IMR-90 (cell line): ENCODE measurements around the gene DUSP12. TPM values are rescaled to one million over a fixed set of nuclear protein-coding genes. Genes with fewer than 3 reads are reported as not detected.

Source experiments
- ATAC-seq: fragments of 200-7000 bp; cut with Tn5 transposase; 2 replicates; pipeline ENCODE4 v1.9.1; 2020; ENCODE audit warnings: low read depth, mild to moderate bottlenecking, moderate library complexity
- BruUV-seq: library from RNA; stranded (reverse); fragments of 400-500 nt; replicated peaks from 2 replicates; lab custom pipeline; 2021; lab: Mats Ljungman, UMichigan
- CTCF ChIA-PET: fragments of 300-600 bp; formaldehyde crosslinking; extraction: SDS; loops from one replicate; lab custom pipeline; 2021; ENCODE audit warnings: antibody characterized with exemption; lab: Yijun Ruan, JAX
- POLR2A ChIA-PET: fragments of 300-600 bp; sonication (Branson Sonifier 250); formaldehyde crosslinking; loops from one replicate; lab custom pipeline; 2022; ENCODE audit warnings: antibody characterized with exemption; ENCODE audit not compliant: unreplicated experiment; lab: Charles Lee
- DNase-seq: peaks from one replicate; pipeline ENCODE4 v3.0.0; 2013
- H2AFZ ChIP-seq: replicated peaks from 2 replicates; pipeline ENCODE3; 2013; ENCODE audit warnings: low read length, mild to moderate bottlenecking; ENCODE audit not compliant: poor library complexity
- H2AK5ac ChIP-seq: 2 replicates; pipeline ENCODE4 v1.6.1; 2013; ENCODE audit warnings: low read depth, low read length, inconsistent platforms
- H2AK9ac ChIP-seq: replicated peaks from 2 replicates; pipeline ENCODE3; 2013; ENCODE audit warnings: mild to moderate bottlenecking, low read depth, low read length, moderate library complexity; ENCODE audit not compliant: poor library complexity
- H2BK120ac ChIP-seq: 2 replicates; pipeline ENCODE4 v1.6.1; 2013; ENCODE audit warnings: low read depth, low read length, inconsistent platforms
- H2BK15ac ChIP-seq: 3 replicates; pipeline ENCODE4 v1.6.1; 2013; ENCODE audit warnings: low read depth, low read length, inconsistent platforms
- H2BK20ac ChIP-seq: 2 replicates; pipeline ENCODE4 v1.6.1; 2013; ENCODE audit warnings: low read depth, mild to moderate bottlenecking, inconsistent platforms, low read length, moderate library complexity
- H2BK5ac ChIP-seq: 2 replicates; pipeline ENCODE4 v1.6.1; 2013; ENCODE audit warnings: mild to moderate bottlenecking, low read depth, low read length, inconsistent platforms; ENCODE audit not compliant: poor library complexity, severe bottlenecking
- H3K14ac ChIP-seq: replicated peaks from 2 replicates; pipeline ENCODE4 v1.6.1; 2013; ENCODE audit warnings: low read depth, low read length, inconsistent platforms
- H3K18ac ChIP-seq: 2 replicates; pipeline ENCODE4 v1.6.1; 2013; ENCODE audit warnings: low read depth, low read length, control low read depth
- H3K23ac ChIP-seq: 2 replicates; pipeline ENCODE4 v1.6.1; 2013; ENCODE audit warnings: low read depth, low read length, inconsistent platforms
- H3K27ac ChIP-seq: 2 replicates; pipeline ENCODE4 v1.5.1; 2013; ENCODE audit warnings: mild to moderate bottlenecking, control low read depth, low read length; ENCODE audit not compliant: insufficient read depth
- H3K27me3 ChIP-seq: 2 replicates; pipeline ENCODE4 v1.6.1; 2013; ENCODE audit warnings: low read length; ENCODE audit not compliant: control insufficient read depth, insufficient read depth
- H3K36me3 ChIP-seq: 2 replicates; pipeline ENCODE4 v1.6.1; 2013; ENCODE audit warnings: low read length, mixed read lengths; ENCODE audit not compliant: control insufficient read depth, insufficient read depth
- H3K4ac ChIP-seq: 2 replicates; pipeline ENCODE4 v1.6.1; 2013; ENCODE audit warnings: low read depth, low read length, inconsistent platforms
- H3K4me1 ChIP-seq: 2 replicates; pipeline ENCODE4 v1.6.1; 2013; ENCODE audit warnings: low read length, mixed read lengths; ENCODE audit not compliant: control insufficient read depth, insufficient read depth
- H3K4me2 ChIP-seq: 2 replicates; pipeline ENCODE4 v1.6.1; 2013; ENCODE audit warnings: low read depth, mild to moderate bottlenecking, control low read depth, low read length, moderate library complexity
- H3K4me3 ChIP-seq: 2 replicates; pipeline ENCODE4 v1.5.1; 2013; ENCODE audit warnings: low read depth, mild to moderate bottlenecking, control low read depth, low read length, moderate library complexity; ENCODE audit not compliant: insufficient read depth
- H3K56ac ChIP-seq: 2 replicates; pipeline ENCODE4 v1.6.1; 2013; ENCODE audit warnings: low read length, inconsistent platforms; ENCODE audit not compliant: insufficient read depth; ENCODE audit errors: extremely low read depth
- H3K79me1 ChIP-seq, 2 experiments: 2 replicates each; pipeline ENCODE4 v1.6.1; 2013; ENCODE audit warnings: low read length in 2 of 2, inconsistent platforms in 1 of 2, low read depth in 1 of 2
- H3K9ac ChIP-seq: 2 replicates; pipeline ENCODE4 v1.6.1; 2013; ENCODE audit warnings: low read depth, low read length, control low read depth
- H3K9me1 ChIP-seq: 2 replicates; pipeline ENCODE4 v1.6.1; 2013; ENCODE audit warnings: low read length, inconsistent platforms; ENCODE audit not compliant: insufficient read depth
- H3K9me3 ChIP-seq: 2 replicates; pipeline ENCODE4 v1.6.1; 2013; ENCODE audit warnings: low read length; ENCODE audit not compliant: control insufficient read depth, insufficient read depth
- H4K20me1 ChIP-seq: 2 replicates; pipeline ENCODE4 v1.6.1; 2013; ENCODE audit warnings: low read length, inconsistent platforms; ENCODE audit not compliant: insufficient read depth
- H4K5ac ChIP-seq: 2 replicates; pipeline ENCODE4 v1.6.1; 2013; ENCODE audit warnings: mild to moderate bottlenecking, low read depth, low read length, control low read depth
- H4K8ac ChIP-seq, 2 experiments: 2 replicates each; pipeline ENCODE4 v1.6.1; 2013; ENCODE audit warnings: low read depth in 2 of 2, low read length in 2 of 2, control low read depth in 1 of 2, inconsistent platforms in 1 of 2
- H4K91ac ChIP-seq: 2 replicates; pipeline ENCODE4 v1.6.1; 2013; ENCODE audit warnings: low read depth, low read length, inconsistent platforms; ENCODE audit not compliant: insufficient read depth
- BHLHE40 ChIP-seq: fragments of 150-350 bp; IDR thresholded peaks from 2 replicates; pipeline ENCODE4 v1.6.1; 2016; ENCODE audit warnings: mild to moderate bottlenecking, low read depth, low read length
- CEBPB ChIP-seq: IDR thresholded peaks from 2 replicates; pipeline ENCODE4 v1.6.1; 2012; ENCODE audit warnings: low read depth, low read length, improper control_type of control experiment
- CHD1 ChIP-seq: IDR thresholded peaks from 2 replicates; pipeline ENCODE4 v1.6.1; 2012; ENCODE audit warnings: low read depth, low read length, improper control_type of control experiment
- FOS ChIP-seq: fragments of 150-350 bp; IDR thresholded peaks from 2 replicates; pipeline ENCODE4 v1.6.1; 2016; ENCODE audit warnings: low read depth, low read length
- MAFK ChIP-seq: IDR thresholded peaks from 2 replicates; pipeline ENCODE4 v1.6.1; 2012; ENCODE audit warnings: low read depth, low read length, improper control_type of control experiment
- MXI1 ChIP-seq: IDR thresholded peaks from 2 replicates; pipeline ENCODE4 v1.6.1; 2012; ENCODE audit warnings: low read depth, mild to moderate bottlenecking, low read length, moderate library complexity, borderline replicate concordance
- NFE2L2 ChIP-seq: fragments of 150-350 bp; IDR thresholded peaks from 2 replicates; pipeline ENCODE4 v1.6.1; 2016; ENCODE audit warnings: low read depth, mild to moderate bottlenecking, low read length
- POLR2A ChIP-seq: IDR thresholded peaks from 2 replicates; pipeline ENCODE4 v1.6.1; 2012; ENCODE audit warnings: mild to moderate bottlenecking, low read depth, low read length
- RAD21 ChIP-seq: IDR thresholded peaks from 2 replicates; pipeline ENCODE4 v1.6.1; 2012; ENCODE audit warnings: low read length, improper control_type of control experiment
- RCOR1 ChIP-seq: IDR thresholded peaks from 2 replicates; pipeline ENCODE4 v1.6.1; 2012; ENCODE audit warnings: mild to moderate bottlenecking, low read length, improper control_type of control experiment; ENCODE audit not compliant: insufficient replicate concordance
- RFX5 ChIP-seq: IDR thresholded peaks from 2 replicates; pipeline ENCODE4 v1.8.0; 2012; ENCODE audit warnings: low read depth, mild to moderate bottlenecking, low read length, moderate library complexity
- SMC3 ChIP-seq: fragments of 150-350 bp; IDR thresholded peaks from 2 replicates; pipeline ENCODE4 v1.6.1; 2016; ENCODE audit warnings: low read depth, mild to moderate bottlenecking, antibody characterized with exemption, low read length, moderate library complexity
- WGBS, 2 experiments: methylation state at CpG; one replicate each; pipeline versions ENCODE4 v1.1.5 to v1.1.7; 2013; ENCODE audit warnings: missing lambda C conversion rate in 2 of 2; ENCODE audit not compliant: insufficient read length in 1 of 2; ENCODE audit errors: extremely low coverage in 2 of 2; 5-methylcytosine and 5-hydroxymethylcytosine counted together
- dilution Hi-C: fragments of 300-500 bp; cut with HindIII; formaldehyde crosslinking; loops from one replicate; pipeline ENCODE4 v1.14.3; 2018; ENCODE audit warnings: low sequenced_read_pairs; ENCODE audit not compliant: unreplicated experiment
- in situ Hi-C: fragments of 300-500 bp; cut with MboI; formaldehyde crosslinking; loops from 3 replicates; pipeline ENCODE4 v1.14.3; 2019; ENCODE audit warnings: low sequenced_read_pairs, inconsistent platforms, mixed read lengths
- intact Hi-C: fragments of 100-400 bp; cut with micrococcal nuclease; formaldehyde crosslinking; loops from 2 replicates; pipeline ENCODE4 v1.10.0; 2022
- polyA plus RNA-seq, 3 experiments: library from polyadenylated mRNA; depleted of rRNA; stranded (reverse); fragments of >200 nt; gene quantifications; 2 replicates each; pipeline ENCODE4 v1.2.3, GENCODE V29; 2012; ENCODE audit warnings: low replicate concordance in 1 of 3
- total RNA-seq: library from RNA; depleted of rRNA; stranded (reverse); fragments of >200 nt; gene quantifications from 2 replicates; pipeline ENCODE4 v1.2.3, GENCODE V29; 2012
- TF ChIP-seq, protein P1 (sequence below): conservative IDR thresholded peaks from 2 replicates; pipeline ENCODE4 v1.5.1; 2012; ENCODE audit warnings: mild to moderate bottlenecking, low read depth, low read length, improper control_type of control experiment
- TF ChIP-seq, protein P2 (sequence below): fragments of 150-350 bp; IDR thresholded peaks from 2 replicates; pipeline ENCODE4 v1.6.1; 2016; ENCODE audit warnings: low read depth, mild to moderate bottlenecking, low read length, moderate library complexity, borderline replicate concordance
- TF ChIP-seq, protein P3 (sequence below): fragments of 150-350 bp; IDR thresholded peaks from 2 replicates; pipeline ENCODE4 v1.6.1; 2017; ENCODE audit warnings: mild to moderate bottlenecking, antibody characterized with exemption, low read length, low read depth

DUSP12 gene
- total and polyA plus RNA-seq, 2 of the 4 experiments (the other 2 are of a cell fraction): 31.5 to 35.6 TPM

DNA sequence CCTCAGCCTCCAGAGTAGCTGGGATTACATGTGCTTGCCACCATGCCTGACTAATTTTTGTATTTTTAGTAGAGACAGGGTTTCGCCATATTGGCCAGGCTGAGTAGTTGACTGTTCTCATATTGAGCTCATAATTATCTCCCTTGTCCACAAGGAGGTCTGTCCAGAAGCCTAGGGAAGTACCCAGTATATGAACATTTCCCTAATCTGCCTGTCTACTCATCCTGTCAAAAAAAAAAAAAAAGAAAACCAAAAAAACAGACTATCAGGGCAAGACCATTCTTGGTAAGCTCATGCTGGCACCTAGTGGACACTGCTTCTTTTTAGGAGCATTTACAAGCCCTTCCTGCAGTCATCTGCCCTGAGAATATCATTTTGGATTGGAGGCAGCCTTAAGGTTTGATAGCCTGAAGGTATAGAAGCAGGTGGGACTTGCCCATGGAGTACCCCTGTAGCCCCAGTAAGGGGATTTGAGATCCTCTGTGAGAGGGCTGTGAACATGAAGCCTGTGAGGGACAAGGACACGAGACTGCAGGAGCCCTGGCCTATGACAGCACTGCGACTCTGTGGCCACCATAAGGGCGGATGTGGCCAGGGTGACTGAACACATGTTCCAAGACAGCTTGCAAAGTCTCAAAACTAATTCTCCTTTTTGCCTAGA is 10.8 kb upstream of the DUSP12 start:
- Histone ChIP-seq H2BK120ac (no peak overlapping the region), H3K9me1 (peaks cover 5% of the 10 kb centered on the region), H2BK5ac (no peak overlapping the region), H3K23ac (no peak overlapping the region), H2AK9ac (no peak overlapping the region), H4K91ac (no peak overlapping the region), H4K20me1 (no peaks in the 10 kb centered on the region), H2AK5ac (no peak overlapping the region), H3K79me1 (no peaks in the 10 kb centered on the region), H4K8ac (no peak overlapping the region), H2AFZ (peak overlapping the region; percentile 1), H3K56ac (no peak overlapping the region), H3K4me3 (no peak overlapping the region), H3K4ac (no peak overlapping the region), H3K27me3 (no peaks in the 10 kb centered on the region), H3K4me2 (no peak overlapping the region), H3K14ac (no peak overlapping the region), H3K27ac (no peak overlapping the region), H3K36me3 (no peaks in the 10 kb centered on the region), H3K18ac (no peak overlapping the region), H3K9ac (no peak overlapping the region), H3K4me1 (peaks cover 5% of the 10 kb centered on the region), H2BK15ac (no peak overlapping the region), H4K5ac (no peak overlapping the region), H2BK20ac (no peak overlapping the region), H3K9me3 (no peaks in the 10 kb centered on the region)
- BruUV-seq: no TSS peak
- ATAC-seq: peak; percentile 69
- 100% methylated on average over 2 of the region's 4 CpGs; no CpG with 5 or more reads in 1 of the 2 experiments for WGBS, 2 experiments
- POLR2A ChIA-PET: no interaction called here
- in situ Hi-C loops: loop anchor here (10.0 to 25.0 kb wide), 2 partner anchors 101 to 194 kb away; partner anchors contain the start of genes FCGR3A and FCGR3B
- DNase-seq: peak; percentile 88
- intact Hi-C loops: loop anchor here (10.0 kb wide), 1 partner anchor 174 kb away; no protein-coding TSS in a partner anchor
- CTCF ChIA-PET: interaction anchor here (0.7 to 1.4 kb wide), 7 partner anchors 11 to 256 kb away, joined by 3 to 10 read pairs (median 4); partner anchors contain the start of gene DUSP12
- dilution Hi-C loops: no loop called here
- TF ChIP-seq SMC3 (peak; percentile 91), RFX5 (no peak), RCOR1 (no peak), RAD21 (peak; percentile 89), MAFK (no peak), MXI1 (no peak), POLR2A (no peak), NFE2L2 (no peak), CHD1 (no peak), FOS (no peak), BHLHE40 (no peak), CEBPB (no peak)
- TF ChIP-seq, protein P1, sequence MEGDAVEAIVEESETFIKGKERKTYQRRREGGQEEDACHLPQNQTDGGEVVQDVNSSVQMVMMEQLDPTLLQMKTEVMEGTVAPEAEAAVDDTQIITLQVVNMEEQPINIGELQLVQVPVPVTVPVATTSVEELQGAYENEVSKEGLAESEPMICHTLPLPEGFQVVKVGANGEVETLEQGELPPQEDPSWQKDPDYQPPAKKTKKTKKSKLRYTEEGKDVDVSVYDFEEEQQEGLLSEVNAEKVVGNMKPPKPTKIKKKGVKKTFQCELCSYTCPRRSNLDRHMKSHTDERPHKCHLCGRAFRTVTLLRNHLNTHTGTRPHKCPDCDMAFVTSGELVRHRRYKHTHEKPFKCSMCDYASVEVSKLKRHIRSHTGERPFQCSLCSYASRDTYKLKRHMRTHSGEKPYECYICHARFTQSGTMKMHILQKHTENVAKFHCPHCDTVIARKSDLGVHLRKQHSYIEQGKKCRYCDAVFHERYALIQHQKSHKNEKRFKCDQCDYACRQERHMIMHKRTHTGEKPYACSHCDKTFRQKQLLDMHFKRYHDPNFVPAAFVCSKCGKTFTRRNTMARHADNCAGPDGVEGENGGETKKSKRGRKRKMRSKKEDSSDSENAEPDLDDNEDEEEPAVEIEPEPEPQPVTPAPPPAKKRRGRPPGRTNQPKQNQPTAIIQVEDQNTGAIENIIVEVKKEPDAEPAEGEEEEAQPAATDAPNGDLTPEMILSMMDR: peak; percentile 77
- TF ChIP-seq, protein P2, sequence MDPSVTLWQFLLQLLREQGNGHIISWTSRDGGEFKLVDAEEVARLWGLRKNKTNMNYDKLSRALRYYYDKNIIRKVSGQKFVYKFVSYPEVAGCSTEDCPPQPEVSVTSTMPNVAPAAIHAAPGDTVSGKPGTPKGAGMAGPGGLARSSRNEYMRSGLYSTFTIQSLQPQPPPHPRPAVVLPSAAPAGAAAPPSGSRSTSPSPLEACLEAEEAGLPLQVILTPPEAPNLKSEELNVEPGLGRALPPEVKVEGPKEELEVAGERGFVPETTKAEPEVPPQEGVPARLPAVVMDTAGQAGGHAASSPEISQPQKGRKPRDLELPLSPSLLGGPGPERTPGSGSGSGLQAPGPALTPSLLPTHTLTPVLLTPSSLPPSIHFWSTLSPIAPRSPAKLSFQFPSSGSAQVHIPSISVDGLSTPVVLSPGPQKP: no peak
- TF ChIP-seq, protein P3, sequence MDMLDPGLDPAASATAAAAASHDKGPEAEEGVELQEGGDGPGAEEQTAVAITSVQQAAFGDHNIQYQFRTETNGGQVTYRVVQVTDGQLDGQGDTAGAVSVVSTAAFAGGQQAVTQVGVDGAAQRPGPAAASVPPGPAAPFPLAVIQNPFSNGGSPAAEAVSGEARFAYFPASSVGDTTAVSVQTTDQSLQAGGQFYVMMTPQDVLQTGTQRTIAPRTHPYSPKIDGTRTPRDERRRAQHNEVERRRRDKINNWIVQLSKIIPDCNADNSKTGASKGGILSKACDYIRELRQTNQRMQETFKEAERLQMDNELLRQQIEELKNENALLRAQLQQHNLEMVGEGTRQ: no peak
